Natural killer cell treated with Interleukin-12 subunit alpha and Interleukin-12 subunit beta and Interleukin-15 and Interleukin-18, amount 100 ng/mL, for 72 hours (primary cell): Measurements from ENCODE around the gene DNAJB8. TPM values are rescaled to one million over a fixed set of nuclear protein-coding genes. Genes with fewer than 3 reads are reported as not detected.

Experiments used
- ATAC-seq, 2 donors: fragments of 150-1000 bp; cut with Tn5 transposase in 1 of 2; sonication (Bioruptor Pico), chemical (Tn5 transposase) in 1 of 2; 2 replicates each; pipeline ENCODE4 v1.10.0; 2021
- DNase-seq: peaks from one replicate; pipeline ENCODE4 v3.0.0; 2022; ENCODE audit warnings: low spot score
- H3K27ac Mint-ChIP-seq, 2 donors: 1 replicate in 1 of 2; 2 replicates in 1 of 2; pipeline ENCODE4 v1.8.0; 2022; ENCODE audit warnings: mixed read lengths in 2 of 2, mild to moderate bottlenecking in 1 of 2, moderate library complexity in 1 of 2
- H3K27me3 Mint-ChIP-seq, 2 donors: 1 replicate in 1 of 2; 2 replicates in 1 of 2; pipeline ENCODE4 v1.8.0; 2022; ENCODE audit warnings: mixed read lengths in 2 of 2
- H3K36me3 Mint-ChIP-seq: one replicate; pipeline ENCODE4 v1.8.0; 2022; ENCODE audit warnings: mixed read lengths
- H3K4me1 Mint-ChIP-seq, 2 donors: 1 replicate in 1 of 2; 2 replicates in 1 of 2; pipeline ENCODE4 v1.8.0; 2022; ENCODE audit warnings: low read depth in 2 of 2, mixed read lengths in 2 of 2, mild to moderate bottlenecking in 1 of 2
- H3K4me3 Mint-ChIP-seq: one replicate; pipeline ENCODE4 v1.8.0; 2022; ENCODE audit warnings: mixed read lengths
- H3K9me3 Mint-ChIP-seq: 2 replicates; pipeline ENCODE4 v1.8.0; 2022; ENCODE audit warnings: mixed read lengths
- total RNA-seq, 2 donors: library from RNA; stranded (reverse); gene quantifications; one replicate each; pipeline ENCODE4 v1.2.3, GENCODE V29; 2022

The DNAJB8 gene
- total RNA-seq, 2 donors from 2014 or later: not detected

- ATAC-seq: no peak
- no peaks in the 10 kb centered on the region for H3K9me3 Mint-ChIP-seq
- no peak overlapping the region for H3K4me3 Mint-ChIP-seq
- peaks cover 7 to 10% of the 10 kb centered on the region in 2 donors for H3K4me1 Mint-ChIP-seq
- H3K36me3 Mint-ChIP-seq: no peaks in the 10 kb centered on the region
- H3K27me3 Mint-ChIP-seq: peaks cover 44 to 53% of the 10 kb centered on the region in 2 donors
- peak overlapping the region in 1 of 2 donors; percentile 14 for H3K27ac Mint-ChIP-seq
- no peak for DNase-seq
Measured at GRCh38 chr3:128484404-128485281, 18.0 kb upstream of the DNAJB8 start.

DNA sequence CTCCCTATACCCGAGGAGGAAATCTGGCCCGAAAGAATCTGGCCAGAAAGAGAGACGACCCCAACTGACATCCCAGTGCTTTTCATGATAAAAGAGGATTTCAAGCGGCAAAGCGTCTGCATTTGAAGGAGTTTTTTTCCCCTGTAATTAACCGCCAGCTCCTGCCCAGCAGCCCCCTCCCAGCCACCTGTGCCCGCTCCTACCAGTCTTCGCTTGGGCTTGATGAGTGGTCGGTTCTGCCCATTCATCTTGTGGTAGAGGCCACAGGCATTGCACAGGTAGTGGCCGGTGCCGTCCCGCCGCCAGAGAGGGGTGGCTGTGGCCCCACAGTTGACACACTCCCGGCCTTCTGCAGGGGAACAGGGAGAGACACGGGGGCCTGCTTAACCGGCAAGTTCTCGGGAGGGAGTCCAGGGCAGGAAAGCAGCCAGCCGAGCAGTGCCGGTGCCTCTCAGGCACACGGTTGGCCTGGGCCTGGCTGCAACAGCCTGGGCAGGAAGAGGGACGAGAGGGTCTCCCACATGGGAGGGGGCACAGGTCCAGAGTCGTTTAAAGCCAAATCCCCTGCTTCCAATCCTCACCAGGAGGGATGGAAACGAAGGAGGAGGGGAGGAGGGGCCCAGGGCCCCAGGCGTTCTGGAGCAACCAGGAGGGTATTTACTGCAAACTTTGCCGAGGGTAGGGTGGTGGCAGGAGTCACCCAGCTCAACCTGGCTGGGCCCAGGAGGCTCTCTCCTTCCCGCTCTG lies 17.1 kb upstream of the DNAJB8 start:
- DNase-seq (no peak), ATAC-seq (no peak)
- Mint-ChIP-seq H3K4me1 (peaks cover 7 to 10% of the 10 kb centered on the region in 2 donors), H3K27me3 (peaks cover 44 to 55% of the 10 kb centered on the region in 2 donors), H3K4me3 (no peak overlapping the region), H3K27ac (no peak overlapping the region), H3K9me3 (no peaks in the 10 kb centered on the region), H3K36me3 (no peaks in the 10 kb centered on the region)

DNA sequence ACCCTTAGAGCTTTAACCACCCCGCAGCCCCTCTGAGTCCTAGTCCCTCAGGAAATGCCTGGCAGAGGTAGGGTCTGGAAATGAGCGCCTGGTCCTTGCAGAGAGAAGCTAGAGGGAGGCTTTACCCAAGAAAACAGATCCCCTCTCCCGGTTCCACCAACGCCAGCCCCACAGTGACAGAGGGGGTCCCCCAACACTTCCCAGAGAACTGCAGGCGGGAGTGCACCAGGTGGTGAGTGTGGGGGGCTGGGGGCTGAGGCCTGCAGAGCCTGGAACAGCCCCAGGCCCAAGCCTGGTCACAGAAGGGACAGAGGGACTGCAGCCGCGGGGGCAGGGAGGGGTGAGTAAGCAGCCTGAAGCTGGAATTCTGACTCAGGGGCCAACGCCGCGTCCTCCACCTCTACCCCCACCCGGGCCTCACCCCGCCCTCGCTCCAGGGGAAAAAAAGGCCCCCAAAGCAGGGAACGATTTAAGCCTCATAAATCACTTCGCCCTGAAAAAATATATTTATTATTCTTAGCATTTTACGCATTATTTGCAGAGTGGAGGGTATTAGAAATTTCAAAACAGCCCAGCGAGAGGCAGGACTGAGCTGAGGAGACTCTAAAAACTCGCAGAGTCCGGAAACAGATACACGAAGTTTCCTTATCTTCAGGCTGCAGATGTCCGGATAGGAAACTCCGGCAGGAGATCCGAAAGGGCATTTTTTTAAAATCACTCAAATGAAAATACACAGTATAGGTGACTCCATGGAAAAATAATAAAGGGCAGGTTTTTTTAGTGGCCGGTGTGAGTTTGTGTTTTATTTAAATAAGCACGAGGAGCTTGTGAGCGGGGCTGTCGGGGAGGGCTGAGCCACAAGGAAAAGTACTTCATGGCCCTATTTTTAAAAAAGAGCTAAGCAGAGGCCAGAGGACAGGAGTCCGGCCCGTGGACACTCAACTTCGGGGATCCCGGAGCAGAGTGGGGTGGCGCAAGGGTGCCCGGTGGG lies 16.3 kb upstream of the DNAJB8 start:
- peak overlapping the region; percentile 50 for H3K4me3 Mint-ChIP-seq
- DNase-seq: no peak
- H3K4me1 Mint-ChIP-seq: peaks cover 7 to 10% of the 10 kb centered on the region in 2 donors
- ATAC-seq: no peak
- no peak overlapping the region for H3K27ac Mint-ChIP-seq
- H3K36me3 Mint-ChIP-seq: no peaks in the 10 kb centered on the region
- peaks cover 48 to 64% of the 10 kb centered on the region in 2 donors for H3K27me3 Mint-ChIP-seq
- no peaks in the 10 kb centered on the region for H3K9me3 Mint-ChIP-seq

GRCh38 chr3:128482175-128482574 lies 15.5 kb upstream of the DNAJB8 start:
- ATAC-seq: no peak
- Mint-ChIP-seq H3K4me3 (no peak overlapping the region), H3K4me1 (peaks cover 4 to 6% of the 10 kb centered on the region in 2 donors), H3K9me3 (no peaks in the 10 kb centered on the region), H3K36me3 (no peaks in the 10 kb centered on the region), H3K27me3 (peaks cover 47 to 67% of the 10 kb centered on the region in 2 donors), H3K27ac (no peak overlapping the region)
- no peak for DNase-seq

- DNase-seq (no peak), ATAC-seq (no peak)
- Mint-ChIP-seq H3K27ac (no peak overlapping the region), H3K4me3 (no peak overlapping the region), H3K9me3 (no peaks in the 10 kb centered on the region), H3K36me3 (no peaks in the 10 kb centered on the region), H3K4me1 (peaks cover 3 to 5% of the 10 kb centered on the region in 2 donors), H3K27me3 (peaks cover 47 to 64% of the 10 kb centered on the region in 2 donors)
Measured at GRCh38 chr3:128481438-128481942, 14.8 kb upstream of the DNAJB8 start.

- ATAC-seq (no peak), DNase-seq (no peak)
- no peak overlapping the region for H3K27ac Mint-ChIP-seq
- H3K4me3 Mint-ChIP-seq: no peak overlapping the region
- H3K9me3 Mint-ChIP-seq: no peaks in the 10 kb centered on the region
- peaks cover 3 to 5% of the 10 kb centered on the region in 2 donors for H3K4me1 Mint-ChIP-seq
- H3K27me3 Mint-ChIP-seq: peaks cover 43 to 58% of the 10 kb centered on the region in 2 donors
- H3K36me3 Mint-ChIP-seq: no peaks in the 10 kb centered on the region
Measured at GRCh38 chr3:128480717-128481437, 14.2 kb upstream of the DNAJB8 start.

DNA sequence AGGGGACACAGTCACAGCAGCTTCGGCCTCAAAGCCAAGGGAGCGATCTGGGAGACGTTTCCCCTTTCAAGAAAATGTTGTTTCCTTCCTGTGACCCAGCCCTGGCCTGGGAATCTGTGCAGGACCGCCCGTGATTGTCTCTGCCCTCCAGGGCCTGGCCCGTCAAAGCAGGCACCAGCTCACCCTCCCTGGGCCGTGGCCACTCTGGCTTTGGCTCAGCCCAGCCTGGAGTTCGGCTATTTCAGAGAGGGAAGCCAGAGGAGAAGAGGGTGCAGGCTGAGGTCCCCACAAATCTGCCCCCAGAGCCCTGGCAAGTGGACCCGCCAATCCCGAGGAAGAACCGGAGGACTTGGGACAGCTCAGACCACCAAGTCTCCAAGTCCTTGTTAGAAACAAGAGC lies 13.6 kb upstream of the DNAJB8 start:
- H3K27me3 Mint-ChIP-seq: peaks cover 37 to 54% of the 10 kb centered on the region in 2 donors
- peaks cover 3 to 5% of the 10 kb centered on the region in 2 donors for H3K4me1 Mint-ChIP-seq
- no peak for DNase-seq
- H3K4me3 Mint-ChIP-seq: no peak overlapping the region
- H3K9me3 Mint-ChIP-seq: no peaks in the 10 kb centered on the region
- ATAC-seq: no peak
- H3K36me3 Mint-ChIP-seq: no peaks in the 10 kb centered on the region
- H3K27ac Mint-ChIP-seq: no peak overlapping the region

GRCh38 chr3:128479558-128480086 lies 12.9 kb upstream of the DNAJB8 start:
- Mint-ChIP-seq H3K4me3 (no peak overlapping the region), H3K36me3 (no peaks in the 10 kb centered on the region), H3K27me3 (peaks cover 35 to 54% of the 10 kb centered on the region in 2 donors), H3K27ac (no peak overlapping the region), H3K4me1 (peaks cover 3 to 5% of the 10 kb centered on the region in 2 donors), H3K9me3 (no peaks in the 10 kb centered on the region)
- ATAC-seq (no peak), DNase-seq (no peak)

DNA sequence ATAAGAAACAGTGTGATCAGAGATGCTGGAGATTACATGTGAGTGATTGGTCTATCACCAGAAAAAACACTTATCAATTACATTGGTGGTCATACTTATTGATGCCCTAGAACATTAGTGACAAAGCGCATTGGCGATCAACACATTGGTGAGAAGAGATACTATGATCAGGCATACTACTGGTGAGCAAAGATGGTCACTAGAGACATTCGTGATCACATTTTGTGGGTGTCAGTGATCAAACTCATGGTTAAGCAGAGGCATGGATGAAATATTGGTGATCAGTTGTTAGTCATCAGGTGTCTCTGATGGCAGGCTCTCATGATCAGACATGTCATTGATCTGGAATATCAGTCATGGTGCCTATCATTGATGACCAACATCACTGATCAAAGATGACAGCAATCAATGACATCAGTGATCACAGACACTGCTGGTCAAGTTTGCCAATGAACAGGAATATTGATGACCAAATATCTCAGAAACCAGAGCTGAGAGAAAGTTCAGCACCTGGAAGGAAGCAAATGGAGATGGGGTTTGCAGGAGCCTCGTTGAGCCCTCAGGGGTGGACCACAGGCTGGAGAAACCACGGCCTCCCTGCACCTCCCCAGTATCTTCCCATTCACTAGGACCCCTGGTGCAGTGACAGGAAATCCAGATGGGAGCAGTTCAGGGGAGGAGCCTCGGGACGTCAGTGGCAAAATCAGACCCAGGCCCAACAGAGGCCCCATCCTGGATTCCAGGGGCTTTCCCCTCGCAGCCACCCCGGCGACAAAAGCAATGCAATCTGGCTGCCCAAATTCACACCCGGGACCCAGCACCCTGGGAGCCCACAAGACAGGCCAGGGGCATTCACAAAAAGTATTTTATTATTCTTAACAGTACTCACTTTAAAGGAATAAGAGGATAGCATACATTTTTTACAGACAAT lies 12.2 kb upstream of the DNAJB8 start:
- Mint-ChIP-seq H3K4me1 (peaks cover 3 to 5% of the 10 kb centered on the region in 2 donors), H3K4me3 (no peak overlapping the region), H3K27ac (no peak overlapping the region), H3K9me3 (no peaks in the 10 kb centered on the region), H3K36me3 (no peaks in the 10 kb centered on the region), H3K27me3 (peaks cover 31 to 46% of the 10 kb centered on the region in 2 donors)
- ATAC-seq (no peak), DNase-seq (no peak)

DNA sequence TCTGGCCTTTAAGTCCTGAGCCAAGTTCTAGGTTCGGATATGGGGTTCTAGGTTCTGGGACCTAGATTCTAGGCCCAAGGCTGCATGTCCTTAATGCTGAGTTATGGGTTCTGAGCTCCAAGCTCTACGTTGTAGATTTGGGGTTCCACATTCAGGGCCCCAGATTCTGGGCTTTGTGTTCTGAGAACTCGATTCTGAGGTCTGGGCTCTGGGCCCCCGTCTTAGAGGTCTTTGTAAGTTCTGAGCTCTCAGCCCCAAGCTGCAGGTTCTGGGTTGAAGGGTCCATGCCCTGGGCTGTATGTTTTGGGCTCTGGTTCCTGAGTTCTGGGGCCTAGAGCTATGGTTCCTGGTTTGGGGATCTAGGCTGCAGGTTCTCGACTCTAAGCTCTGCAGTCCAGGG lies 10.0 kb upstream of the DNAJB8 start:
- ATAC-seq (no peak), DNase-seq (no peak)
- no peaks in the 10 kb centered on the region for H3K9me3 Mint-ChIP-seq
- H3K27me3 Mint-ChIP-seq: peaks cover 20 to 32% of the 10 kb centered on the region in 2 donors
- no peak overlapping the region for H3K27ac Mint-ChIP-seq
- no peak overlapping the region for H3K4me3 Mint-ChIP-seq
- no peaks in the 10 kb centered on the region for H3K4me1 Mint-ChIP-seq
- H3K36me3 Mint-ChIP-seq: no peaks in the 10 kb centered on the region

DNA sequence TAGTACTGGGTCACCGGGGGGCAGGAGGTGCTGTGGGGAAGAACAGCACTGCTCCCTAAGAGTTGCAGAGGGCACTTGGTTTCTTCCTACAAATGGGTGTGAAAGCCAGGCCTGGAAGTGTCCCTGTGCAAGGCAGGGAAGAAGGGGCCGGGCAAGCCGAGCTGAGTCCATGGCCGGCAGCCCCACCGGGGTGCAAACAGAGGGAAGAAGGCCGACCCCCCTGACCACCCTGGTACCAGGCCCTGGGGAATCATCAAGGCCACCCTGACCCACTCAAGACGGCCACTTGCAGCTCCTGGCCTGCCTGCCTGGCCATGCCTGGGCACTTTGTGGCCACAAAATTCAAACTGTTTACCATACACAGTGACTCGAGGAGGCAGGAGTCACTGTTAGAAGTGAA lies 8.7 kb upstream of the DNAJB8 start:
- Mint-ChIP-seq H3K9me3 (no peaks in the 10 kb centered on the region), H3K27me3 (peaks cover 21 to 37% of the 10 kb centered on the region in 2 donors)

DNA sequence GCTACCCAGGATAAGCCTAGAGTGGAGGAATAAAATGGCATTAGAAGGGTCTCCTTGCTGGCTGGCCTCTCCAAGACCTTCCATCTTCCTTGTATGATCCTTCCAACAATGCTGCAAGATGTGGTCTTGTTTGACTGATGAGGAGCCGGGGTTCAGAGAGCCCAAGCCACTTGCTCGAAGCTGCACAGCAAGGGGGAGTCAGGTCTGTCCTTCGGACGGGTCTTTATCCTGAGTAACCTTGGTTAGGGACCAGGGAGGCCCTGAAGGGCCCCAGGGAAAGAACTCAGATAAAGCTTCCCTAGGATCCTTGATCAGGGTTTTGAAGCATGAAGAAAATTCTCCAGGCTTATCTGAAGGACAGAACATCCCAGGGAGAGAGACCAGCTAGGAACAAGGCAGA lies 7.0 kb upstream of the DNAJB8 start:
- H3K27ac Mint-ChIP-seq: no peak overlapping the region
- DNase-seq: no peak
- H3K27me3 Mint-ChIP-seq: peaks cover 18 to 34% of the 10 kb centered on the region in 2 donors
- no peak overlapping the region for H3K4me3 Mint-ChIP-seq
- H3K4me1 Mint-ChIP-seq: no peaks in the 10 kb centered on the region
- H3K36me3 Mint-ChIP-seq: no peaks in the 10 kb centered on the region
- ATAC-seq: no peak
- no peaks in the 10 kb centered on the region for H3K9me3 Mint-ChIP-seq

More for the DNA sequence above, 8.7 kb upstream of the DNAJB8 start:
- ATAC-seq (no peak), DNase-seq (no peak)
- H3K36me3 Mint-ChIP-seq: no peaks in the 10 kb centered on the region
- no peak overlapping the region for H3K27ac Mint-ChIP-seq
- H3K4me1 Mint-ChIP-seq: no peaks in the 10 kb centered on the region
- H3K4me3 Mint-ChIP-seq: no peak overlapping the region
